HG02884 (cell line): ENCODE data around the gene HOXA11.

Experiments used
- ATAC-seq: cut with Tn5 transposase; IDR thresholded peaks from one replicate; pipeline ENCODE4 v1.9.1; 2021; ENCODE audit warnings: mild to moderate bottlenecking, moderate library complexity; ENCODE audit not compliant: unreplicated experiment

HOXA11 gene

GRCh38 chr7:27148756-27149641 lies 36.0 kb downstream of the HOXA11 start:
- no peak for ATAC-seq

- no peak for ATAC-seq
Measured at GRCh38 chr7:27148031-27148755, 36.8 kb downstream of the HOXA11 start.

- no peak for ATAC-seq
Measured at GRCh38 chr7:27147199-27148030, 37.6 kb downstream of the HOXA11 start, which contains the start of gene HOXA6. Gene HOXA6, minus strand, starts transcription at chr7:27147774. Its CDS starts 25 bp downstream, at chr7:27147749.

- no peak for ATAC-seq
Measured at GRCh38 chr7:27146491-27147198, 38.4 kb downstream of the HOXA11 start.

- no peak for ATAC-seq
Measured at GRCh38 chr7:27145914-27146412, 39.1 kb downstream of the HOXA11 start.

GRCh38 chr7:27145165-27145913 lies 39.7 kb downstream of the HOXA11 start:
- no peak for ATAC-seq

- no peak for ATAC-seq
Measured at GRCh38 chr7:27144781-27145164, 40.3 kb downstream of the HOXA11 start.

- no peak for ATAC-seq
Measured at GRCh38 chr7:27143950-27144780, 40.9 kb downstream of the HOXA11 start.

- no peak for ATAC-seq
Measured at GRCh38 chr7:27143023-27143949, 41.7 kb downstream of the HOXA11 start, which contains the start of gene HOXA5. Gene HOXA5, minus strand, starts transcription at chr7:27143681. Its CDS starts 74 bp downstream, at chr7:27143607.

GRCh38 chr7:27142580-27143022 lies 42.4 kb downstream of the HOXA11 start:
- ATAC-seq = no peak

- no peak for ATAC-seq
Measured at GRCh38 chr7:27141923-27142579, 43.0 kb downstream of the HOXA11 start.

- ATAC-seq = no peak
Measured at GRCh38 chr7:27141137-27141922, 43.7 kb downstream of the HOXA11 start.

- ATAC-seq = no peak
Measured at GRCh38 chr7:27140126-27140857, 44.7 kb downstream of the HOXA11 start.

- ATAC-seq = no peak
Measured at GRCh38 chr7:27139334-27140125, 45.5 kb downstream of the HOXA11 start.

- ATAC-seq = no peak
Measured at GRCh38 chr7:27138985-27139333, 46.1 kb downstream of the HOXA11 start.
